HG03066 (cell line): ENCODE data around the gene ANKRD36C.
"Not testable (repeated sequence)": the region's sequence is repeated elsewhere in the genome, so short reads cannot be mapped to it uniquely, and the experiment has no call there.

Experiments used
- ATAC-seq: cut with Tn5 transposase; IDR thresholded peaks from one replicate; pipeline ENCODE4 v1.9.1; 2021; ENCODE audit warnings: low read depth; ENCODE audit not compliant: unreplicated experiment

The ANKRD36C gene

DNA sequence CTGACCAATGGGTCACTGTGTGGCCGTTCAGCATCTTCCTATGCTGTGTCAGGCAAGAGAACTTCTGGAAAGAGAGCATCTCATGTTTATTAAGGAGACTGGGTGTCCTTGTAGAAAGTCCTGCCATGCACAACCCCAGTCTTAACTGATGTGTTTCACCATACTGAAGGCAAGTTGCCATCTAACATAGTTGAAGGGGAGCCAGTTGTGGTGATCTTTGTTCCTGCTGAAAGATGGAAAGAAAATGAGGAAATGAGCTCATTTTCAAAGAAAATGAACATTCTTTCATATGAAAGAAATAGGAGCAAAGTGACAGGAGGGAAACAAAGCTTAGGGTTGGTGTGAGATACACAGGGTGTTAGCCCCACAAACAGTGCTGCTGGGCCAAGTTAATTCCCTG, 178.3 kb downstream of the ANKRD36C start:
- ATAC-seq: not testable (repeated sequence)

DNA sequence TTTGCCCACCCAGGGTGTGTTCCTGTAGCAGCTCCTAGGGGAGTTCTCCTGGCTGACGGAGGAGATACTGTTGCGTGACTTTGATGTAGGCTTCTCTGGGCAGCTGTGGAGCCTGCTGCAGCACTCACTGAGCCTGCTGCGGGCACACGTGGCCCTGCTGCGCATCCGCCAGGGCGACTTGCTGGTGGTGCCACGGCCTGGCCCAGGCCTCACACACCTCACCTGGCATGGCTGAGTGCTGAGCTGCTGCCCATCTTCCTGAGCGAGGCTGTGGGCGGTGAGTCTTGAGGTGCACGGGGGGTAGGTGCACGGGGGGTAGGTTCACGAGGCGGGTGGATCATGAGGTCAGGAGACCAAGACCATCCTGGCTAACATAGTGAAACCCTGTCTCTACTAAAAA, 191.7 kb downstream of the ANKRD36C start:
- no peak for ATAC-seq

DNA sequence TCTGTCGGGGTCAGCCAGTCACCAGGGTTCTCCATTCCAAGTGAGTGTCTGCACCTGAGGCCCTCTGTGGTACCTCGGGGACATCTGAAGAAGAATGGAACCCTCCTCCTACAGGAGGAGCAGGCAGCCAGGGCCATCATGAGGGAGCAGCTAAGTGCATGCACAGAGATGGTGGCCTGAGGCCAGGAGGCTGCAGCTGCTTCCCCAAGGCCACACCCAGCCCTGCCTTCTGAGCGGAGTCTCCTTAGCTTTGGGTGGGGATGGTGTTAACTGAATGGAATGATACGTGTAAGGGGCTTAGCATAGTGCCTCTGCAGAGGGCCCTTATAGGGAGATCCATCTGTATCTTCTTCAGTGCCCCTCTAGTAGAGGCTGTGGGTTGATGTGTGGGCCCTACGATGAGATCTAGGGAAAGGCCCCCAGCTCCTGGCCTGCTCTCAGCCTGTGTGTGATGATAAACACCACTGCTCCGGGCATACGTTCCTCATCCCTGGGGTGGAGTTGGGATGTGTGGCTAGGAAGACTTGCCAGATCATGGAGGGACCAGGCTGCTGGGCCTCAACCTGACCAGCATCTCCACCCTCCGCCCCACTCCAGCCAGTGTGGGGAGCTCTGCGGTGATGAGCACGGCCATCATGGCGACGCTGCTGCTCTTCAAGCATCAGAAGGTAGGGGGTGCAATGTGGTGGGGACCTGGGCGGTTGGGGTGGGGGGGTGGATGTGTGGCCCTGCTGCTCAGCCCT, 192.3 kb downstream of the ANKRD36C start:
- not testable (repeated sequence) for ATAC-seq

DNA sequence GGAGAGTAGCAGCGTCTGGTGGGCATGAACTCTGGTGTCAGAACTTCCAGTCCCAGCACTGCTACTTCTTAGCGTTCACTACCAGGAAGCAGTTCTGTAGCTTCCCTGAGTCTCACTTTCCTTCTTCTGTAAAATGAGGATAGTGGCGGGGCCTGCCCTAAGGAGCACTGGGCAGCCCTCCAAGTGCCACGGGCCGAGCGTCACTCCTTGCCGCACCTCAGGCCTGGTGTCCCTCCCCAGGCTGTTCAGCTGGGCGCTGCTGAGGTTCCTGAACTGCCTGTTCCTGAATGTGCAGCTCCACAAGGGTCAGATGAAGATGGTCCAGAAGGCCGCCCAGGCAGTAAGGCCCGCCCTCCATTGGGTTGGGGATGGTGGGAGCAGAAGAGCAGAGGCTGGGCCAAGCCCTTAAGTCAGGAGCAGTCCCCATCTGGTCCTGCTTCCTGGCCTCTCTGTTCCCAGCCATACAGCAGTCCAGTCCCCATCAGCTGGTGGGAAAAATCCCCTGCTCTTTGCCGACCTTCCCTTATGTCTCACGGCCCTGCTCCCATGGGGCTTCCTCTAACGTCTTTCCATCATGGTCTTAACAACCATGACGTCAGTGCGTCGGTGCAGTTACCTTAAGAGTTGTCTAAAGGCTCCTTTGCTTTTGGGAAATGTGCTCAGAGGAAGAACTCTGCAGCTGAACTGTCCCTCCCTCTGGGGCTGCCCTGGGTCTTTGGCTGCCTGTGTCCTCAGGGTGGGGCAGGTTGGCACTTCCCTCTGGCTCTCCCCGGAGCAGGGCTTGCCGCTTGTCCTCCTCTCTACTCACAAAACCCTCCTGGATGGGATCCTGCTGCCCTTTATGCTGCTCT, 195.2 kb downstream of the ANKRD36C start:
- not testable (repeated sequence) for ATAC-seq

DNA sequence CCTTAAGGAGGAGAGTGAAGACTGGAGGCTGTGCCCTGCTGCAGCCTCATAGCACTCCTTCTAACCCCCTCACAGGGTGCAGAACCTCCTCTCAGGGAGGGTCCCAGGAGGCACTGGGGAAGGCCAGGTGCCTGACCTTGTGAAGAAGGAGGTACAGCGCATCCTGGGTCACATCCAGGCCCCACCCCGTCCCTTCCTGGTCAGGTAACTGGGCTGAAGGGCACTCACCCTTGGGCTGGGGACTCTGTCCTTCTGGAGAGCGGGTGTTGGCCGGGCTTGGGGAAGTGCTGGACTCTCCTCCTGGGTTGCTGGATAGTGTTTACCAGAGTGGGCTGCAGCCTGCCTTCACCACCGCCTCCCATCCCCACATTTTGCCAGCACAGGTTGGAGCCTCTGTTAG, 197.7 kb downstream of the ANKRD36C start:
- not testable (repeated sequence) for ATAC-seq

DNA sequence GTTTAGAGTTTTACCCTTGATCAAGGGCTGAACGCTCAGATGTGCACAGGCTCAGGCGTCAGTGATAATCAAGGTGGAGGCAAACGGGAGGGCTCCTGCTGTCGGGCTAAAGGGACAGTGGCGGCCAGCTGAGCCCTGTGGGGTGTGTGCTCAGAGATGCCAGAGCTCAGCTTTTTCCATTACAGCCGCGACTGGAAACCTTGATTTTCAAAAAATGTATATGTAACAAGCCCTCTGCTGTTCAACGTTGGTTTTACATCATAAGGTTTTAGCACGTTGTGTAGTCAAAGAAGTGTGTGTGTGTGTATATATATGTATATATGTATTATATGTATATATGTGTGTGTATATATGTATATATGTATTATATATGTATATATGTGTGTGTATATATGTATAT, 201.4 kb downstream of the ANKRD36C start:
- ATAC-seq: not testable (repeated sequence)

DNA sequence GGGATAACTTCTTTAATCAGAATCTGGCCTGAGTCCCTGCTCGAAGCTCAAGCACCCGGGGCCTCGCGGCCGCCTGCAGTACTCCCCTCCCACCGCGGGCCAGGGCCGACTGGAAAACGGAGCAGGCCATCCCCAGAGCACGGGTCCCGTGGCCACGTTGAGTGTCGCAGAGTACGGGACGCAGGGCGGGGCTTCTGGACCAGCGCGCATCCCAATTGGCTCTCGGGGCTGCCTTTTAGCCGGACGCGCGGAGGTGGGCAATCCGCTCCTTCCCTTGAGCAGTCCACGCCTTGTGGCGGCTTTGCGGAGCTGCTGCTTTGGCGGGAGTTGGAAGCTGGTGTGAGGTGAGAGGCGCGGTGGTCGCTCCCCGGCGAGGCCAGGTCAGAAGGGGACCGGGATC, 202.2 kb downstream of the ANKRD36C start:
- not testable (repeated sequence) for ATAC-seq

DNA sequence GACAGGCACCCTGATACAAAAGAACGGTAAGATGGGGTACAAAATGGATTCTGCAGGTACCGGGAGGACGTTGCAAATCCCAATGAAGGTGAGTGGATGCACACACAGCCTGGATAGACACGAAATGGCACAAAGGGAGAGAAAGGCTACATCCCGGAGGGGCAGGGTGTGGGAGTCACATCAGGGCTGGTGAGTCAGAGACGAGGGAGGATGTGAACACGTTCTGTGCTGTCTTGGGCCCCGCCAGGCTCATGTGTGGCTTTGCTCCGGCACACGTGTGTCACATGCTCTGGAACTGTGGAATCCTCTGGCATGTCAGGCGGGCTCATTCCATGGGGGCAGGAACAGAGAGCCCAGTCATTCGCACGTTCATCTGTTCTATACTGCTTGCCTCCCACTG, 203.0 kb downstream of the ANKRD36C start:
- not testable (repeated sequence) for ATAC-seq
